Gastroesophageal sphincter (tissue), 3 donors: Measurements from ENCODE around the gene SIGLEC1.

ENCODE experiments used
- EP300 ChIP-seq: sonication (generic); formaldehyde crosslinking; IDR thresholded peaks from one replicate; pipeline ENCODE4 v1.6.1; 2017; ENCODE audit warnings: antibody characterized with exemption, mild to moderate bottlenecking
- POLR2A ChIP-seq, 2 donors: fragments of 450-650 bp; IDR thresholded peaks; one replicate each; pipeline ENCODE4 v1.6.1; 2017; ENCODE audit warnings: antibody characterized with exemption in 2 of 2, mild to moderate bottlenecking in 2 of 2, moderate library complexity in 1 of 2
- POLR2AphosphoS5 ChIP-seq: sonication (generic); formaldehyde crosslinking; IDR thresholded peaks from one replicate; pipeline ENCODE4 v1.6.1; 2017; ENCODE audit warnings: antibody characterized with exemption
- TF ChIP-seq, protein P1 (sequence below), 4 experiments: fragments of 200-600 bp in 2 of 4; fragments of 450-650 bp in 2 of 4; sonication (generic) in 1 of 4; IDR thresholded peaks; one replicate each; pipeline ENCODE4 v1.5.1; 2017 to 2019; ENCODE audit warnings: antibody characterized with exemption in 4 of 4, mild to moderate bottlenecking in 2 of 4, moderate library complexity in 2 of 4

DNA sequence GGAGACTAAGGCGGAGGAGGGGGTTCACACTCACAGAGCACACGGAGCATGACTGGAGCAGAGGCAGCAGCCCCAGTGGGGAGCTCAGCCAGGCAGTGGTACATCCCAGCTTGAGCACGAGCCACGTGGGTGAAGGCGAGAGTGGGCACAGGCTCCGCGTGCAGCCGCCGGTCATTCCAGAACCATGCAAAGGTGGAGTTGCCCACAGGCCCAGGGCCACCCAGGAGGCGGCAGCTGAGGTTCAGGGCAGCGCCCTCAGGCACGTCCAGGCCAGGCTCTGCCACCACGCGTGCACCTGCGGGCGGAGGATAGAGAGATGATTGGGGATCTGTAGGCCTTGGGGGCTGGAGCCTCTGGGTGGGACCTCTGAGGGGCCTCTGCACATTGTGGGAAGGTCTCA lies 21.1 kb downstream of the SIGLEC1 start:
- TF ChIP-seq POLR2A (IDR thresholded peaks at IDR 0.05) (no peak), POLR2AphosphoS5 (no peak), EP300 (no peak)
- TF ChIP-seq, protein P1, sequence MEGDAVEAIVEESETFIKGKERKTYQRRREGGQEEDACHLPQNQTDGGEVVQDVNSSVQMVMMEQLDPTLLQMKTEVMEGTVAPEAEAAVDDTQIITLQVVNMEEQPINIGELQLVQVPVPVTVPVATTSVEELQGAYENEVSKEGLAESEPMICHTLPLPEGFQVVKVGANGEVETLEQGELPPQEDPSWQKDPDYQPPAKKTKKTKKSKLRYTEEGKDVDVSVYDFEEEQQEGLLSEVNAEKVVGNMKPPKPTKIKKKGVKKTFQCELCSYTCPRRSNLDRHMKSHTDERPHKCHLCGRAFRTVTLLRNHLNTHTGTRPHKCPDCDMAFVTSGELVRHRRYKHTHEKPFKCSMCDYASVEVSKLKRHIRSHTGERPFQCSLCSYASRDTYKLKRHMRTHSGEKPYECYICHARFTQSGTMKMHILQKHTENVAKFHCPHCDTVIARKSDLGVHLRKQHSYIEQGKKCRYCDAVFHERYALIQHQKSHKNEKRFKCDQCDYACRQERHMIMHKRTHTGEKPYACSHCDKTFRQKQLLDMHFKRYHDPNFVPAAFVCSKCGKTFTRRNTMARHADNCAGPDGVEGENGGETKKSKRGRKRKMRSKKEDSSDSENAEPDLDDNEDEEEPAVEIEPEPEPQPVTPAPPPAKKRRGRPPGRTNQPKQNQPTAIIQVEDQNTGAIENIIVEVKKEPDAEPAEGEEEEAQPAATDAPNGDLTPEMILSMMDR (IDR thresholded peaks at IDR 0.05) = no peak
